ENCODE results near the gene IRAK2.
A peak's percentile ranks its signal among the peaks of the same experiment; 100 is the strongest.
"Not testable (repeated sequence)": the region's sequence is repeated elsewhere in the genome, so short reads cannot be mapped to it uniquely, and the experiment has no call there.

The IRAK2 gene

GRCh38 chr3:10268930-10269329 lies 104.2 kb downstream of the IRAK2 start:
- DNase-seq: peak in 1 of 42 donors; percentile 23
- intact Hi-C loops (cut with DNase I): no loop called here

GRCh38 chr3:10269443-10269842 lies 104.7 kb downstream of the IRAK2 start:
- peak in 1 of 42 donors; percentile 9 for DNase-seq

DNA sequence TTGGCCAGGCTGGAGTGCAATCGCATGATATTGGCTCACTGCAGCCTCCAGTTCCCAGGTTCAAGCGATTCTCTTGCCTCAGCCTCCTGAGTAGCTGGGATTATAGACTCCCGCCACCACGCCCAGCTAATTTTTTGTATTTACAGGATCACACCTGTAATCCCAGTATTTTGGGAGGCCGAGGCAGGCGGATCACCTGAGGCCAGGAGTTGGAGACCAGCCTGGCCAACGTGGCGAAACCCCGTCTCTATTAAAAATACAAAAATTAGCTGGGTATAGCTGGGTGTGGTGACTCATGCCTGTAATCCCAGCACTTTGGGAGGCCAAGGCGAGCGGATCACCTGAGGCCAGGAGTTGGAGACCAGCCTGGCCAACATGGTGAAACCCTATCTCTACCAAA lies 107.8 kb downstream of the IRAK2 start:
- DNase-seq: peak in 3 of 42 donors; percentile 22 to 27 (median 26)
- intact Hi-C loops (cut with DNase I): not testable (repeated sequence)

More at GRCh38 chr3:10269443-10269842, 104.7 kb downstream of the IRAK2 start:
- intact Hi-C loops (cut with DNase I): no loop called here

- intact Hi-C loops (cut with DNase I): no loop called here
- peak in 1 of 42 donors; percentile 3 for DNase-seq
Measured at GRCh38 chr3:10272977-10273376, 108.3 kb downstream of the IRAK2 start.

DNA sequence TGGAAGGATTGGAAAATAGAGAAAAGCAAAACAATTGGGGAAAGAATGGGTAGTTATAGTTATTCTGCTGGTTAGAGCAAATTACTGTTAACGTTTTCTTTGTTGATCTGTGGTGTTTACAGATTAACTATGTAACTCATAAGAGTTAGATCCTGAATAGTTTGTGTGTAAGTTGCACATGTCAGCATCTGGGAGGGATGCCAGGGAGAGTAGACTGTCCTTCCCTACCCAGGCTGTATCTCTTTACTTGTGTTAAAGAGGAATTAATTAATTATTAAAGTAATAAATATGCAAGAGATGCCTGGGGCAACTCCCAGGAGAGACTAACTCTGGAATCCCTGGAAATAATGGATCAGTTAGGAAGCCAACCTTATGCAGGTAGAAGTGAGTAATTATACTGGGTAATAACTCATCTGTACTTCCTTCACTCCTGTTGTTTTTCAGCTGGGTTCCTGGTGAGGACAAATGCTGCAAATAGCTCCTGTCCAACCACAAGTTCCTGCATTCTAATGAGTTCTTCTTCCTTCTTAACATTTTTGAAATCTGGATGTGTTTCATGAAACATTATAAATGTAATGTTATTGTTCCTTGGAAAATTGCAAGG lies 109.1 kb downstream of the IRAK2 start:
- peak in 1 of 42 donors; percentile 11 for DNase-seq
- intact Hi-C loops (cut with DNase I): no loop called here

DNA sequence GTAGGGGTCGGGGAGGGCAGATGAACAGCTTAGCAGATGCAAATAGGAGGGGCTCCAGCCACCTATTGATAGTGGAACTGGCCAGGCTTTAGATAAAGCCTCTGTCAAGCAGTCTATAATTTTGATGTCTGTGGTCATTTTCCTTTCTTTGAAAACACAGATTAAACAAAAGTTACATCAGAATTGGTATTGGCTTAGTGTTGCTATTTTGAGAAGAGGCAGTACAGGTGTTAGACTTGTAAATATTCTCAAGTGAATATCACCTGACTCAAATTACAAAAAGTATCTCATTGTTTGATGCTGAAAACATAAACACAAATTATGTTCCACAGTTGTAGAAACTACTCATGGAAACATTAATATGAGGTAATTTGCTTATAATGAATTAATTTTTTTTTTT lies 109.9 kb downstream of the IRAK2 start:
- intact Hi-C loops (cut with DNase I): no loop called here
- DNase-seq: no peak

DNA sequence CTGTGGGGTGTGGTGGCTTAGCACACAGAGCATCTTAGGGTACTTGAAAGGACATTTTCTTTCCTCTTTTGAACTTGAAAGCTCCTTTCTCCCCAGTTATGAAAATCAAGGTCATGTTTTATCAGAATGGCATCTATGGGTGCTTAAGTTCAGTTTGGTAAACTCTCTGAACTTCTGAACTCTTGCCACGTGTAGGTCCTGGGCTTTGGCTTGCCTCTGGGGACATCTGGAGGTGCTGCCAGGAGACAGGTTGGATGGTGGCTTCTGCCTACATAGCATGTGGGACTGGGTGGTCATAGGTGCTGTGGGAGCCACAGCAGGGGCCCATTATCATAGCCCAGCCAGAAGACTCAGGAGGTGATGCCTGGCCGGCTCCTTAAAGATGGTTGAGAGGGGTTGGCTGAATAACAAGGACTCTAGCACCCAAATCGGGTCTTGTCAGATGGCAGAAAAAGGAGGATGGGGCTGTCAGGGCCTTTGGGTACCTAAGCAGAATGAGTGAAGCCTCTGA lies 112.5 kb downstream of the IRAK2 start:
- DNase-seq: peak in 1 of 42 donors; percentile 23
- intact Hi-C loops (cut with DNase I): no loop called here

DNA sequence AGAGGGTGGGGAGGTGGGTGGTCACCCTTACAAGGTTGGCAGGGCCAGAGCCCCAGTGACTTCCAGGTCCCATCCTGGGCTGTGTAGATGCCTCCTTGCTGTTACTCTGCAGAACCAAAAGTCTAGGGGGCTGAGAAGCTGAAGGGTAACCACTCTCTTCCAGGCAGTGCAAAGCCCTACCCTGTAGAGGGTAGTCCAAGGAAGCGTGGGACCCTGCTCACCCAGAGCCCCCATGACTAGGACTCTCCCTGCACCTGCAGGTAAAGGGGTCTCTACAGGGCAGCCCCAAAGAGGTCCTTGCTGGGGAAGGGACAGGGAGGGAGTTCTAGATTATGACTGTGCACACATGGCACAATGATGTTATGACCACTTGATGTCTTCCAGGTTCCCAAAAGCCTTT lies 113.8 kb downstream of the IRAK2 start:
- DNase-seq: no peak
- intact Hi-C loops (cut with DNase I): no loop called here

GRCh38 chr3:10279384-10280176 lies 114.9 kb downstream of the IRAK2 start:
- intact Hi-C loops (cut with DNase I): no loop called here
- DNase-seq: peak in 1 of 42 donors; percentile 59

- no peak for DNase-seq
- intact Hi-C loops (cut with DNase I): no loop called here
Measured at GRCh38 chr3:10280177-10280529, 115.4 kb downstream of the IRAK2 start.

DNA sequence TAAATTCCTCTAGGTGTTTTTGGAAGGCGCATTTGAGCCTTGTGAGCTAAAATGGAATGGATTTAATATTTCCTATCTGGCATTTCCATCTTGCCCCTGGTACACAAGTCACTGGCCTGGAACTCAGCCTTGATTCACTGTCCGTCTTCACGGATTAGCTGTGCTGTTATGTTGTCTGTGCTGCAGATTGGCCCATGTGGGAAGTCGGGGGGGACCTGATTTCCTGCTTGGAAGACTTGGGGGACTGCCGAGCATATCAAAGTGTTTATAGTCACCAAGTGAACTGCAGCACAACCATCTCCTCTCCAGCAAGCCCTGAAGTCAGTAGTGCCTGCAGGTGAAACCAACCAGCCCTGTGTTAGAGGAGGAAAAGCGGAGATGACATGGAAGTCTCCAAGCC lies 115.9 kb downstream of the IRAK2 start:
- intact Hi-C loops (cut with DNase I): no loop called here
- no peak for DNase-seq

GRCh38 chr3:10281951-10282350 lies 117.2 kb downstream of the IRAK2 start:
- intact Hi-C loops (cut with DNase I): no loop called here
- peak in 7 of 42 donors; percentile 20 to 73 (median 35) for DNase-seq

DNA sequence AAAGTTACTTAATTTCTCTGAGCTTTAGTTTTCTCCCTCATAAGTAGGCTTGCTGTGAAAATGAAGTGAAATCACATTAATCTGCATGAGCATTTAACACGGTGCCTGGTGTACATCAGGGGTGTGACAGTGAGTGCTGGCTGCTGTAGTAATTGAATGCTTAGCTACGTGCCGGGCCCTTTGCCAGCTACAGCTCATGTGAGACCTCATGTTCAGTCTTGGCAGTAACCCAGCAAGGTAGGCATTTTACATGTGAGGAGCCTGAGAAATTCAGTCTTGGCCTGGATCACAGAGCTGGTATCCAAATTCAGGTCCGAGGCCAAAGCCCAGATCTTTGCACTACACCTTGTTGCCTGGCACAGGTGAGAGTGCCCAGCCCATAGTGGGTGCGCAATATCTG lies 118.9 kb downstream of the IRAK2 start:
- peak in 39 of 42 donors; percentile 23 to 87 (median 57) for DNase-seq

GRCh38 chr3:10284496-10284895 lies 119.8 kb downstream of the IRAK2 start:
- intact Hi-C loops (cut with DNase I): no loop called here
- DNase-seq: peak in 2 of 42 donors; percentile 14 to 30

More for the DNA sequence above, 118.9 kb downstream of the IRAK2 start:
- intact Hi-C loops (cut with DNase I): no loop called here

- intact Hi-C loops (cut with DNase I): no loop called here
- DNase-seq: peak in 39 of 42 donors; percentile 31 to 96 (median 69)
Measured at GRCh38 chr3:10285272-10286132, 120.8 kb downstream of the IRAK2 start.

GRCh38 chr3:10286133-10286524 lies 121.4 kb downstream of the IRAK2 start:
- intact Hi-C loops (cut with DNase I): no loop called here
- DNase-seq: no peak

GRCh38 chr3:10286596-10287295 lies 122.0 kb downstream of the IRAK2 start:
- peak in 25 of 42 donors; percentile 17 to 80 (median 62) for DNase-seq
- intact Hi-C loops (cut with DNase I): no loop called here

DNA sequence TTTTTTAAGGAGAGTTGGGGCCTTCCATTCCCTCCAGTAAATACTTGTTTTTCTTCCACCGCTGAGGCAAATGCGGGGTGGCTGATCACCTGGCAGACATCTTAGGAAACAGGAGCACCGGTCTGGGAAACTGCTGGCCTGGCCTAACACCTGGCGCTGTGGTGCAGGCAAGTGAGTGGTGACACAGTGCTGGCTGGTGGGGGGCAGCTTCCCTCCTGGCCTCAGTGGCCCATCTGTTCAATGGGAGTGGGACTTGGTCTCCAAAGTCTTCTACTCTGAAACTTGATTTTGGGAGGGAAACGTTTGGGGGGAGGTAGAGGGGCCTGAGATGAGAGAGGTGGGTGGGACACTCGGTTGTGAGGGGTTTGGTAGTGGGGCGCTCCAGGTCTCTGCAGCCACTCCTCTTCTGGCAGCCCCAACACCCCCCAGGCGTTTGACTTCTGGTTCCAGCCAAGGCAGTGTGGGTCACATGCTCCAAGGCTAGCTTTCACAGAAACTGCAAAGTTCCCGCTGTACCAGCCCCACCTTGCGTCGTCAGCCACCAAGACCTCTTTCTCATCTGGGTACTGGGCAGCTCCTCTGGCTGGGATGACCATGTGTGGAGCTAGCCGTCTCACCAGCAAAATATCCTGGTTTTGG lies 123.3 kb downstream of the IRAK2 start:
- intact Hi-C loops (cut with DNase I): no loop called here
- DNase-seq: peak in 1 of 42 donors; percentile 30

Data from head of caudate nucleus (tissue), 42 donors.